Stomach (tissue), 9 donors: ENCODE results near the gene SPECC1. TPM values are rescaled to one million over a fixed set of nuclear protein-coding genes. Genes with fewer than 3 reads are reported as not detected.
A peak's percentile ranks its signal among the peaks of the same experiment; 100 is the strongest.

Experiments used
- DNase-seq, 2 donors: peaks; one replicate each; pipeline versions ENCODE4 v3.0.0 to v3.0.0-alpha.2; 2013 to 2019
- H3K27ac ChIP-seq, 5 donors: fragments of 200-600 bp in 4 of 5; sonication (generic) in 4 of 5; one replicate each; pipeline ENCODE4 v1.5.1; 2013 to 2019; ENCODE audit warnings: mild to moderate bottlenecking in 1 of 5, moderate library complexity in 1 of 5
- H3K27me3 ChIP-seq, 3 donors: fragments of 200-600 bp; sonication (generic); one replicate each; pipeline ENCODE4 v1.5.1; 2017 to 2019; ENCODE audit warnings: mixed run types in 1 of 3
- H3K36me3 ChIP-seq, 4 donors: fragments of 200-600 bp; sonication (generic); 1 replicate in 3 of 4; 2 replicates in 1 of 4; pipeline ENCODE4 v1.5.1; 2016 to 2019
- H3K4me1 ChIP-seq, 4 donors: fragments of 200-600 bp; sonication (generic); one replicate each; pipeline ENCODE4 v1.5.1; 2016 to 2019
- H3K4me3 ChIP-seq, 4 donors: fragments of 200-600 bp; sonication (generic) in 3 of 4; one replicate each; pipeline ENCODE4 v1.5.1; 2016 to 2019; ENCODE audit warnings: mild to moderate bottlenecking in 1 of 4
- H3K9me3 ChIP-seq, 4 donors: fragments of 200-600 bp; sonication (generic); one replicate each; pipeline ENCODE4 v1.5.1; 2016 to 2019
- CTCF ChIP-seq, 7 experiments: fragments of 450-650 bp in 4 of 7; fragments of 200-600 bp in 3 of 7; sonication (generic) in 3 of 7; IDR thresholded peaks; one replicate each; pipeline ENCODE4 v1.5.1; 2016 to 2019; ENCODE audit warnings: antibody characterized with exemption in 7 of 7, control low read depth in 2 of 7, mild to moderate bottlenecking in 1 of 7
- EP300 ChIP-seq: sonication (generic); formaldehyde crosslinking; IDR thresholded peaks from one replicate; pipeline ENCODE4 v1.6.1; 2017; ENCODE audit warnings: antibody characterized with exemption
- POLR2A ChIP-seq, 4 donors: fragments of 450-650 bp; IDR thresholded peaks; one replicate each; pipeline ENCODE4 v1.6.1; 2016; ENCODE audit warnings: antibody characterized with exemption in 4 of 4, control low read depth in 2 of 4, mild to moderate bottlenecking in 1 of 4, moderate library complexity in 1 of 4
- POLR2AphosphoS5 ChIP-seq, 3 donors: sonication (generic); formaldehyde crosslinking; IDR thresholded peaks; one replicate each; pipeline ENCODE4 v1.6.1; 2016; ENCODE audit warnings: antibody characterized with exemption in 3 of 3
- WGBS, 5 donors: extraction: QIAGEN DNeasy Blood & Tissue Kit in 3 of 5; methylation state at CpG; one replicate each; pipeline versions ENCODE4 v1.1.5 to v1.1.7; 2013 to 2018; 5-methylcytosine and 5-hydroxymethylcytosine counted together
- intact Hi-C: fragments of 100-400 bp; cut with DNase I; formaldehyde crosslinking; loops from one replicate; pipeline ENCODE4 v1.15.1; 2023; ENCODE audit warnings: low total_unique reads
- polyA plus RNA-seq, 3 donors: library from polyadenylated mRNA; stranded (reverse); fragments of 200-250 nt; gene quantifications; one replicate each; pipeline ENCODE4 v1.2.3, GENCODE V29; 2013
- total RNA-seq, 5 donors: library from RNA; depleted of rRNA; stranded (reverse); fragments of >200 nt; gene quantifications; one replicate each; pipeline versions ENCODE4 v1.1.0 to v1.2.3, GENCODE V29; 2014 to 2016
- donor health status: healthy with polysubstance abuse.
- donor health status: Bipolar disorder and iron deficiency.
- donor health status: healthy.

Gene SPECC1
- total and polyA plus RNA-seq, 8 donors, result 12.8 to 161 (median 34.5) TPM

GRCh38 chr17:20151174-20151573 lies 142.0 kb downstream of the SPECC1 start:
- TF ChIP-seq POLR2AphosphoS5 (IDR thresholded peaks at IDR 0.05) (no peak), POLR2A (IDR thresholded peaks at IDR 0.05) (no peak), CTCF (IDR thresholded peaks at IDR 0.05) (no peak), EP300 (no peak)
- no peak overlapping the region for H3K27ac ChIP-seq
- intact Hi-C loops, result no loop called here
- no peak for DNase-seq
- H3K9me3 ChIP-seq, result no peaks in the 10 kb centered on the region
- no peaks in the 10 kb centered on the region for H3K36me3 ChIP-seq
- H3K4me3 ChIP-seq, result no peak overlapping the region
- WGBS, 5 donors, result 87 to 93% (median 88%) methylated on average over 5 of the region's 5 CpGs
- H3K4me1 ChIP-seq, result peaks cover 6 to 11% (median 10%) of the 10 kb centered on the region in 4 donors
- no peaks in the 10 kb centered on the region for H3K27me3 ChIP-seq

- H3K4me1 ChIP-seq, result peaks cover 17 to 29% (median 23%) of the 10 kb centered on the region in 4 donors
- H3K27me3 ChIP-seq, result peaks cover 0 to 7% (median 2%) of the 10 kb centered on the region in 3 donors
- H3K9me3 ChIP-seq, result no peaks in the 10 kb centered on the region
- H3K4me3 ChIP-seq, result no peak overlapping the region
- DNase-seq, result no peak
- intact Hi-C loops, result no loop called here
- no peaks in the 10 kb centered on the region for H3K36me3 ChIP-seq
- no peak overlapping the region for H3K27ac ChIP-seq
- no peak for TF ChIP-seq EP300
- TF ChIP-seq POLR2A (IDR thresholded peaks at IDR 0.05), result no peak
- no peak for TF ChIP-seq CTCF (IDR thresholded peaks at IDR 0.05)
- TF ChIP-seq POLR2AphosphoS5 (IDR thresholded peaks at IDR 0.05), result no peak
- 84 to 100% (median 93%) methylated on average over 2 of the region's 2 CpGs for WGBS, 5 donors
Observed at GRCh38 chr17:20153231-20153630, 144.1 kb downstream of the SPECC1 start.

- peaks cover 17 to 29% (median 23%) of the 10 kb centered on the region in 4 donors for H3K4me1 ChIP-seq
- intact Hi-C loops, result no loop called here
- H3K9me3 ChIP-seq, result no peaks in the 10 kb centered on the region
- 91 to 97% (median 92%) methylated on average over 11 of the region's 11 CpGs for WGBS, 5 donors
- no peak overlapping the region for H3K27ac ChIP-seq
- peaks cover 0 to 7% (median 6%) of the 10 kb centered on the region in 3 donors for H3K27me3 ChIP-seq
- H3K4me3 ChIP-seq, result no peak overlapping the region
- H3K36me3 ChIP-seq, result no peaks in the 10 kb centered on the region
- TF ChIP-seq CTCF (IDR thresholded peaks at IDR 0.05), result no peak
- TF ChIP-seq POLR2AphosphoS5 (IDR thresholded peaks at IDR 0.05), result no peak
- TF ChIP-seq EP300, result no peak
- no peak for TF ChIP-seq POLR2A (IDR thresholded peaks at IDR 0.05)
- DNase-seq, result no peak
Observed at GRCh38 chr17:20154286-20155000, 145.3 kb downstream of the SPECC1 start.

GRCh38 chr17:20155258-20156195 lies 146.4 kb downstream of the SPECC1 start:
- intact Hi-C loops, result no loop called here

More at GRCh38 chr17:20155258-20156195, 146.4 kb downstream of the SPECC1 start:
- peak in 1 of 4 donors; percentile 37 for TF ChIP-seq POLR2A (IDR thresholded peaks at IDR 0.05)
- no peak for TF ChIP-seq EP300
- TF ChIP-seq CTCF (IDR thresholded peaks at IDR 0.05), result peak in 1 of 7 experiments; percentile 19
- TF ChIP-seq POLR2AphosphoS5 (IDR thresholded peaks at IDR 0.05), result peak; percentile 59 to 92 (median 65)
- peak; percentile 99 to 100 for DNase-seq
- Histone ChIP-seq H3K9me3 (no peaks in the 10 kb centered on the region), H3K27me3 (peaks cover 0 to 7% (median 6%) of the 10 kb centered on the region in 3 donors), H3K4me3 (peak overlapping the region; percentile 66 to 84 (median 75)), H3K27ac (peak overlapping the region; percentile 85 to 91 (median 89)), H3K4me1 (peaks cover 17 to 29% (median 23%) of the 10 kb centered on the region in 4 donors), H3K36me3 (no peaks in the 10 kb centered on the region)
- WGBS, 5 donors, result 10 to 22% (median 11%) methylated on average over 32 to 69 of the region's 69 CpGs
